ENCODE results near the gene KAT8.

- TF ChIP-seq CTCF (conservative IDR thresholded peaks at IDR 0.05; ENCODE audit: low read length), result no peak
- TF ChIP-seq EZH2phosphoT487 (IDR thresholded peaks at IDR 0.05; ENCODE audit: borderline replicate concordance, low read depth, low read length), result no peak
Measured at GRCh38 chr16:31134091-31134571, 16.7 kb downstream of the KAT8 start.
